Stimulated activated CD8-positive, alpha-beta memory T cell treated with anti-CD3 and anti-CD28 coated beads, Interleukin-2, amount 100 ng/mL, for 48 hours (primary cell): ENCODE results near the gene LTC4S.

ENCODE experiments used
- DNase-seq, 2 donors: peaks; one replicate each; pipeline ENCODE4 v3.0.0-alpha.2; 2020; ENCODE audit warnings: low read depth in 2 of 2

LTC4S gene

DNA sequence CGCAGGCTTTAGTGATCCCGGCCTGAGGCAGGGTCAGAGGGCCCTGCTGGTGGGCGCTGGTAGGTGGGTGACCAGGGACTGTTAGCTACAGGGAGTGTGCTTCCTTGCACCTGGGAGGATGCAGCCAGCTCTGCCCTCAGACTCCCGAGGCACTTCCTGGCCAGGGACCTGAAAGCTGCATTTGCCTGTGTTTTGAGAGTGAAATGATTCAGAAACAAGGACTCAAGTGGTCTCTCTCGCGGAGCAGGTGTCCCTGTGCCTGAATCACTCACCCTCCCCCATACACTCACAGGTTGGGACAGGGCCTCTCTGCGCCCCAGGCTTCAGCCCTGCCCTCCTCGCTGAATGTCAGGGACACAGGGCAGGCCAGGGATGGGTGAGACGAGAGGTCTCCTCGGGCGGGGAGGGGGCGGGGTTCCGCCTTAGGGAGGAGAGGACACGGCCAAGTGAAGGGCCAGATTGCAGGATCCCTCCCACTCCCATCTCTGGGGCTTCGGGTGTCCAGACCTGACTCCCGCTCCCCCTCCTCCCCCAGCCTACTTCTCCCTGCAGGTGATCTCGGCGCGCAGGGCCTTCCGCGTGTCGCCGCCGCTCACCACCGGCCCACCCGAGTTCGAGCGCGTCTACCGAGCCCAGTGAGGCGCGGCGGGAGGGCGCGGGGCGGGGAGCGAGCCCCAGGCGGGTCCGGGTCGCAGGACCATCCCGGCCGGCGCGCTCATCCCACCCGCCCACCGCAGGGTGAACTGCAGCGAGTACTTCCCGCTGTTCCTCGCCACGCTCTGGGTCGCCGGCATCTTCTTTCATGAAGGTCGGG, 1.5 kb downstream of the LTC4S start:
- DNase-seq = no peak

DNA sequence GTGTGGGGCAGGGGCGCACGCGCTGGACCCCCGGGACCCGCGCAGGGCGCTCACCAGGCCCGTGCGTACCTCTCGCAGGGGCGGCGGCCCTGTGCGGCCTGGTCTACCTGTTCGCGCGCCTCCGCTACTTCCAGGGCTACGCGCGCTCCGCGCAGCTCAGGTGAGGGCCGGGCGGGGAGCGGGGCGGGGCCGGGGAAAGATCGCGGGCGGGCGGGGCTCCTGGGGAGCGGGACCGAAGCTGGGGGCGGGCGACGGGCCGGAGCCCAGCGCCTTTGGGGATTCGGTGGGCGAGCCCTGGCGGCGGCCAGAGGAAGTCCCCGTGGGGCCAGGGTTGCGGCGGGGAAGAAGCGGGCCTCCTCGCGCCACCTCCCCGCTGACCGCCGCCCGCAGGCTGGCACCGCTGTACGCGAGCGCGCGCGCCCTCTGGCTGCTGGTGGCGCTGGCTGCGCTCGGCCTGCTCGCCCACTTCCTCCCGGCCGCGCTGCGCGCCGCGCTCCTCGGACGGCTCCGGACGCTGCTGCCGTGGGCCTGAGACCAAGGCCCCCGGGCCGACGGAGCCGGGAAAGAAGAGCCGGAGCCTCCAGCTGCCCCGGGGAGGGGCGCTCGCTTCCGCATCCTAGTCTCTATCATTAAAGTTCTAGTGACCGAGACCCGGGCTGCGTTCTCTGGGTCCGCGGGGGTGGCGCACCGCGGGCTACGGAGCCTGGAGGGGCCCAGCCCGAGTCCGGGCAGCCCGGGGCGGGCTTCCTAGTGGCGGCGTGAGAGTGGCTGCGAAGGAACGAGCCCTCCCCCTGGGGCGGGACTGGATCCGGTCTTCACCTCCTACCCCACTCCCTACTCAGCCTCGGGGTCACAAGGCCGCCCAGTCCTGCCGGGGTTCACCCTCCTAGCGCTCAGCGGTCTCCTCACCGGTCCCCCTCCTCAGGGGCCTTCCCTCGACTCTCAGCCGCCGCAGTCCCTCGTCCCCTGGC, 2.4 kb downstream of the LTC4S start:
- peak in 1 of 2 donors; percentile 66 for DNase-seq

DNA sequence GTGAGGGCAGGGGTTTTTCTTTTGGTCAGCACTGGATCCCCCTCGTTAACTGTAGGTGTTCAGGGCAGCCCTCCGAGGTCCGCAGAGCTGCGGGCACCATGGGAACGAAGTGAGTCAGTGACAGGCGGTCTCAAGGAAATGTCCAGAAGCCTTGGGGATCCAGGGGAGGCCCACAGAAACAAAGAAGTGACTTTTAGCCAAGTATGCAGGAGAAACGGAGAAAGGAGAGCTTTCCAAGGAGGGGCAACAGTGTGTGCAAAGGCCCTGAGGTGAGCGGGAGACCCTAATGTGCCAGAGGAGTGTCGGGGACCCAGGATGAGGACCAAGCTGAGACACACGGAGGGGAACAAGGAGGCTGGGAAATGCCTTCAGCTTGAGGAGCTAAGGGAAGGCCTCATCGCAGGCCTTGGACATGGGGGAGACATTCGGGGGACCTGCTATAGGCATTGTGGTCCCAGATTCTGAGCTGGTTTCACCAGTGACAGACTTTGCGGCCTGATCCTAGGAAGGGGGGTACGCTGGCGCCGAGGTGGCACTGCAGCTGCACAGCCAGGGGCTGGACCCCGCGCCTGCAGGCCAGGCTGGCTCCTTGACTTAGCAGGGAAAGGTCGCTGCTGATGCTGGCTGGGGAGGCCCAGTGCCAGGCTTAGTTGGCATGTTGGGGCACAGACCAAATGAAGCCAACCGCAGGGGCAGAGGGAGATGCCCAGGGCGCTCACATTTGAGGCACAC, 3.3 kb downstream of the LTC4S start:
- no peak for DNase-seq

DNA sequence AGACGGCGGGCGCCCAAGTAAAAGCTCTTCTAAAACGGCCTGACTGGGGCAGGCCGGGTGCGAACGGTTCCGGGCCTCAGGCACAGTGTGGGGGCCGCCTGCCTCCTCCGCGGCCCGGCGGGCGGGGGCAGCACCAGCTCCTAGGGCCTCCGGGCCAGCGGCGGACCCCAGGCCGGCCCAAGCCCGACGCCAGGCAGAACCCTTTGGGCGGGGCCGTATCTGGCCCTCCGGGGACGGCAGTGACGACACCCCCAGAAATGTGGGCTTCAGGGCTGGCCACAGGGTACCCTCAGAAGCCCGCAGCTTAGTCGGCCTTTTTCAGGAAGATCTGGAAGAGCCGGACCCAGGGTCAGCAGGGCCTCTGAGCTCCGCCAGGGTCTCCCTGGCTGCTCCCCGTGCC, 4.0 kb downstream of the LTC4S start:
- DNase-seq = no peak

DNA sequence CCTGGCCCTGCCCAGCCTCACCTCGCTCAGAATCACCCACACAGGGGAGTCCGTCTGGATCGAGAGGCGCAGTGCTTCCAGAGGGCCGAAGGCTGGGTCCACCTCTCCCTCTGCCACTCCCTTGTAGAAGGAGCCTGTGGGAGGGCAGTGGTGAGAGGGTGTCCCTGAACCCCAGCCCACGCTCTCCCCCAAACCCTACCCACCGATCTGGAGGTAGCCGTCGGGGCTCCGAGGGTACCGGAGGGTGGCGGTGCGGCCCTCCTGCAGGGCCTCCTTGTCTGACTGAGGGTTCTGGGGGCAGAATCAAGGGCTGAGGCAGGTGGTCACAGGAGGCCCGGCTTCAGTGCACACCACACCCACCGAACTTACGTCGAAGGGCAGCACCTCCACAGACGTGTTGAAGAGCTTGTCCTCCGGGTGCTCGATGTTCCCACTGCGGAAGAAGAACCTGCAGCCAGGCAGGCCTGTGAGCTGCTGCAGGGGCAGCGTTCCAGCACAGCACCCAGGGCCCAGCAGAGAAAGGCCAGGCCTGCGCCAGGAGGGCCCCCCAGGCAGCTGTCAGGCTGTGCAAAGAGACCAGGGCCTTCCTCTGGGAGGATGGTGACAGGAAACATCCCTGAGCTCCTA, 4.5 kb downstream of the LTC4S start:
- no peak for DNase-seq

DNA sequence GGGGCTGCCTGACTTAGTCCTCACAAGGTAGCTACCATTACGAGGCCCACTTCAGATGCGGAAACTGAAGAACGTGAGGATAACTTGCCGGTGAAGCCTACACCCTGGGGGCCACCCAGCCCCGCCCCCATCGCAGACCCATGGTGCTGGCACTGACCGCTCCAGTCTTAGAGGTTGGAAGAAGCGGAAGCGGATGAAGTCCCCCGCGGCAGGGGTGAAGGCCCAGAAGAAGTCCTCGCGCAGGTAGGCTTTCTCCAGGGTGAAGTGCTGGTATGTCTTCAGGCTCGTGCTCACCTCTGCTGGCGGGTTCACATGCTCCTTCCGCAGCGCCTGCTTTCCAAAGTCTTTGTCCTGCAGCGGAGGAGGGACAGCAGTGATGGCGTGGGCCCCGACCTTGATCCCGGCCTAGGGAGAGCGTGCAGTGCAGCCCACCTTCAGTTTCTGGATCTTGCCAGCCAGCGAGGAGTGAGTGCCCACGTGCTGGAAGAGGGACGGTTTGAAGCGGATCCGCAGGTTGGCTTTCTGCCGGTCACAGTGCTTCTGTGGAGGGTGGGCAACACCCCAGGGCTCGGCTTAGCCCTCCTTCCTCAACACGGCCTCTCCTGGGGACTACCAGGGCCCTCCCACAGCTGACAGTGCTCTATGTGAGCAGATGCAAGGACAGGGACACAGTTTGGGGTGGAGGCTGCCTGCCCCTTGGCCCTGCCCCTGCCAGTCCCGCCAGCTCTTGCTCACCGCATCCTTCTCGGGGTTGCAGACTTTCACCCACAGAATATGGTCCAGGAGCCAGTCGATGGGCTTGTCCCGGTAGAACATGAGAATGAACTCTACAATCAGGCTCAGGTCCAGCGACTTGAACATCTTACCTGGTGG, 5.2 kb downstream of the LTC4S start:
- DNase-seq = no peak

DNA sequence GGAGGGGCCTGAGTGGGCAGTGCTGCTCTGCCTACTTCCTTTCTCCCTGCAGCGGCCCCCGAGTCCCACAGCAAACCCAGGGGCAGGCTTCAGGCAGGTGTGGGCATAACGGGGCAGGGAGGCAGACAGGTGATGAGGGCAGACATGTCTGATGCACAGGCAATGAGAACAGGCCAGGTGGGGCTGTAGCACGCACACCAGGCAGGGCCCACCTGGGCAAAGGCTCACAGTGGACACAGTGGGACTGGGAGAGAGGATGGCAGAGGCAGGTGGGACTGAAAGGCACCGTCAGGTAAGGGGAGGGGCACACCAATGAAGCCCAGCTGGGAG, 5.8 kb downstream of the LTC4S start:
- no peak for DNase-seq

DNA sequence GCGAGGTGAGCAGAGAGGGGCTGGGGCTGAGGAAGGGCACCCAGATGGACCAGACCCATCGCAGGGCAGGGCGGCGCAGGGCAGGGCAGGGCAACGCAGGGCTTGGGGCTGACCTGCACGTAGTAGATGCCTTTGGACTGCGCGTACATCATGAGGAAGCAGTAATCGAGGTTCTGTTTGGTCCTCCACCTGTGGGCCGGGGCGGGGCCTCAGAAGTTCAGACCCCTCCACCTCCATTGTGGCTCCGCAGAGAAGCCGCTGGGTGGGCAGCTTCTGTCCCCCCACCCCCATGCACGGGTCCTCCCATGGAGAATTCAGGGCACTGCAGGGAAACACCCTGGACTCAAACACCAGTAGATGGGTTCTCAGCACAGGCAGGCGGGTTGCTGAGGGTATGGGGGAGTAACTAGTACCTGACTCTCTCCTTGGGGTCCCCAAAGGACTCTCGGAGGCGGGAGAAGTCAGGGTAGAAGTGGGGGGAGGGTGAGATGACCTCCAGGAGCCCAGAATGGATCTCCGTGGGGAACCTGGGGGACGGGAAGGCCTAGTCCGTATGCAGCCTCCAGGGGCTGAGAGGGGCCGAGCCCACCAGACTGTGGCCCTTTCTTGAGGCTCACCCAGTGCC, 6.4 kb downstream of the LTC4S start:
- no peak for DNase-seq

DNA sequence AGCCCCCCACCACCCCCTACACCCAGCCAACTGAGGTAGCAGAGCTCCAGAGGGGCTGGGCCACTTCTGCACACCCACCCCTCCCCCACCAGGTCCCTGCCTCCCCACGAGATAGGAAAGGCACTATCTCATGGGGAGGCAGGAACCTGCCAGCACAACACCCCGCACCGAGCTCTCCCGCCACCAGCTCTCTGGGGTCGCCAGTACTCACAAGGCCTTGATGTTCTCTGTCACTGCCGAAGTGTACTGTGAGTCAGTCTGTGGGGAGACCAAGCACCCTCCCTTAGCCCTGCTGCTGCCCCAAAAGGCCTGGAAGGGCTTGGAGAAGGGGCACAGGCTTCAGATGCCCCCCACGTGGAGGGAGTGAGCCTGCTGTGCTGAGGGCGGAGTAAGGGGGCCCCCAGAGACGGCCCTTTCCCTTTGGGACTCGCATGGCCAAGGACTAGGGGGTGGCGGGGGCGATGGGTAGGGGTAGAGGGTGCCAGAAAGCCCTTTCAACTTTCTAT, 7.0 kb downstream of the LTC4S start:
- no peak for DNase-seq

DNA sequence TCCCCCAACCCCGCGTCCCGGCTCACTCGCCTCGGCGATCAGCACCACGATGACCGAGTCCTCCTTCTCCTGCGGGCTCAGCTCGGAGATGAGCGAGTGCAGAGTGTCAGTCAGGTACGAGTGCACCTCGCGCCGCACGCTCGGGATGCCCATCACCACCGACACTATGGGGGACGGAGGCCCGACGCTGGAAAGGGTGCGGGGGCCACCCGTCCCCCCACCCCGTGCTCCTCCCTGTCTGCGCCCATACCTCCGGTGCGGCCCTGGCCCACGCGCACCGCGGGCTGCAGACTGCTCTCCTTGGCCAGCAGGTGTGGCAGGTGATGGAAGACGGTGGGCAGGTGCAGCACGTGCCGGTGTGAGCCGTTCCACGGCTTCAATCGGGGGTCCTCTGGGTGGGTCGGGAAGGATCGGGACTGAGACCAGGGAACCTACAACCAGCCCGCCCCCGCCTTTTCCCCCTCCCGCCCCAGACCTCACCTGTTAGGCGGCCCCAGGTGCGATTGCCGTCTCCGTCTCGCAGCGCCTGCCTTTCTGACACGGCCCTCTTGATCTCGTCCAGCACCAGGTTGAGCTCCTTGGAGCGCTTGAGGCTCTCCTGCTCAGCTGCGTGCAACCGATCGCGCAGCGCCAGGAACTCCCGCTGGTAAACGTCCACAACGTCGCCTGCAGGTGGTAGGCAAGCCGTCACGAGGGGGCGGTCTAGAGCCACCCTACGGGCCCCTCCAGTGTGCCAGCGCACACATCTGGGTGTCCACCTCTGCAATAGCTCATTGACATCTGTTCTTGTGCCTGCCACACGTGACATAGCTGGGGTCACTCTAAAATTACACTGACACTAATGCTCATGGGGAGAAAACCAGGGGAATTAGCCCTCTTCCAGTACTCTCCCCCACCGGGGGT, 7.8 kb downstream of the LTC4S start:
- peak; percentile 79 to 82 for DNase-seq

DNA sequence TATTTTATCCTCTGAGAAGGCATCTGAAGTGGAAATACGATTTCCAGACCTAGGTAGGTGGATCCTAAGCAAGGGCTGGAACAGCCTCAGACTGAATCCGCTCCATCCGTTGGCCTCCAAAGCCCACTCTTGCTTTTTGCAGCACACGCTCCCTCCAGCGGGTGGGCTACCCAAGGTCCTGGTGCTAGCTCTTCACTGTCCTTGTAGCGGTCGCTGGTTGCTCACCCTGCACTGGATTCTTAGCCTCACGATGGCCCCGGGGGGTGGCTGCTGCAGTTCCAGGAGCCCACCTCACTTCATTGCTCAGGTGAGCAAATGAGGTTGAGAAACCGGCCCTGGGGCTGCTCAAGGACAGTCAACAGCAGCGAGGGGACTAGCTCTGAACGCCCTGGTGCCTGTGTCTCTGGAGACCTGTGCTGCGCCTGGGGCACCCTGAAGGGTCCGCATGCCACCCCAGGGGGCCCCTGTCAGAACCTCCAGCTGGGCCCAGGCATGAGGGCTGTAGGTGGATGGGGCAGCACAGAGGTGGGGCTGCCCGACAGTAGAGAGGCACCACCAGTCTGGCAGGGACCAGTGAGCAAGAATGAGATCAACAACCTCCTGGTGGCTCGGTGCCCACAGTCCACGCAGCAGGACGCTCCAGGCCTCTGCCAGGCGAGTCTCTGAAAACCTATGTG, 8.6 kb downstream of the LTC4S start:
- no peak for DNase-seq

DNA sequence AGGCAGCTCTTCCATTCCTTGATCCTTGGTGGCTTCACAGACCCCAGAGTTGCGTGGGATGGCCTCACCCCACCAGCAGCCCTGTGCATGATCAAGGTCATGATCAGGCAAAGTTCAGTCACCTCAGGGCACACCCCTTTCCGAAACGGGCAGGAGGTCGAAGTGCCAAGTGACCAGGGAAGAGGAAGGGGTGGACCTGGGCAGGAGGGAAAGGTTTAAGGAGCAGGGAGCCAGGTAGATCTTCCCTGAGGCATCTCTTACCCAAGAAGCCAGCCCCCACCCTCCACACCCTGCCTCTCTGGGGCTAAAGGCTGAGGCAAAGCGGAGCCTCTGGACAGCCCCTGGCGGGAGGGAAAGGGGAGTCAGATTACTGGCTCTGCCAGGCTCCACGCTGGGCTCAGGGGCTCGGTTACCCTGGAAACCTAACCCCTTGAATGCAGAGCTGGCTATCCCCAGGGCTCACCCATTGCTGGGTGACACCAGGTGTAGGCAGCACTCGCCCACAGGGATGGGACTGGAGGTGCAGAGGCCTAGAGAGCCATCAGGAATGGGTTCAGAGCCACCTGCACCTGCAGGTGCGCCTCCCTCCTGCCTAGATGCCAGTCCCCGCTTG, 9.3 kb downstream of the LTC4S start:
- no peak for DNase-seq

DNA sequence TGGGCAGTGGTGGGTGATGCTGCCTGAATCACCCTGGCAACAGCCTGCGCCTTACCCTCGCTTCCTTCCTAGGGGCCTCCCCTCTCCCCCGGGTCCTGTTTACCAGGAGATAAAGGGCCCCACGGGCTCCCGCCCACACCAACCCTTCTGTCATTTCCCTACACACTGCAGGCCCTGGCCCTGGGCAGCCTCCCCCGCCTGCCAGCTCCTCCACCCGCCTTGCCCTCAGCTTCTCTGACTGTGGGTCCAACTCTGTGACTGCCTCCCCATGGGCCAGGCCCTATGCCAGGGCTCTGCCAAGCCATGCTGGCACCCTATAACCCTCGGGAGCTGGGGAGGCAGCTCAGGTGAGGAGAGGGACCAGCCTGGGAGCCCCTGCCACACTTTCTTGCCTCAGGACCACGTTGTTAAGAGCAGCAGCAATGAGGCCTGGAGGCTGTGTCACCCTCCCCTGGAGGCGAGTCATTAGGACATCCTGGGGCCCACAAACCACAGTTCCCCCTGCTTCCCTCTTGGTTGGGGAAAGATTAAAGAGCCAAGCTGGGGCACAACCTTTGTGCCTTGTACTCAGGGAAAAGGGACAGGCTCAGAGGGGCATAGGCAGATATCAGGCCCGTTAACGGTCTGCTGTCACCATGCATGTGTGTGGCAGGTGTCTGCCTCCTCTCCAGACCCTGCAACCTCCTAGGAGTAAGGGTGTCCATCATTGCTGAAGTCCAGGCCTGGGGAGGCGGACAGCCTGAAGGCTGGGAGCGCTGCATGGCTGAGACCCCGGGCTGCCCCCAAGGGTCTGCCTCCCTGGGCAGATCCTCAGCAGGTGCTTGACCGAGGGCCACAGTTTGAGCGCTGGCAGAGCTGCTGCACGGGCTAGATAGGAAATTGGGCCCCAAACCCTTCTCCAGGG, 10.1 kb downstream of the LTC4S start:
- DNase-seq = peak in 1 of 2 donors; percentile 54

DNA sequence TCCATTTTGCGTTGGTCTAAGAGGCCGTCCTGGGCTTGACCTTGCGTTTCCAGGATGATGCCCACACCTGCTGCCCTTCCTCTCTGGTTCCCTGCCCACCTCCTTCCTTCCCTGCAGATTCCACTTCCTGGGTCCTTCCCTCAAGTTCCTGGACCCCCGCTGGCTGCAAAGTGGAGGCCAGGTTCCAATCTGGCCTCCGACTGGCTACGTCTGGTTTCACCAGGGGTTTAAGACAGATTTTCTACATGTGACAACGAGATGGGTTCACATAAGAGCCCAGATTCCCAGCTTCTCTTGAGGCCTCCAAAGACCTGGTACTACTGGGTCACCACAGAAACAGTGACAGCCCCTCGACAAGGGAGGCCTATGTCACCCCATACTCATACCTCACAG, 10.8 kb downstream of the LTC4S start:
- no peak for DNase-seq

DNA sequence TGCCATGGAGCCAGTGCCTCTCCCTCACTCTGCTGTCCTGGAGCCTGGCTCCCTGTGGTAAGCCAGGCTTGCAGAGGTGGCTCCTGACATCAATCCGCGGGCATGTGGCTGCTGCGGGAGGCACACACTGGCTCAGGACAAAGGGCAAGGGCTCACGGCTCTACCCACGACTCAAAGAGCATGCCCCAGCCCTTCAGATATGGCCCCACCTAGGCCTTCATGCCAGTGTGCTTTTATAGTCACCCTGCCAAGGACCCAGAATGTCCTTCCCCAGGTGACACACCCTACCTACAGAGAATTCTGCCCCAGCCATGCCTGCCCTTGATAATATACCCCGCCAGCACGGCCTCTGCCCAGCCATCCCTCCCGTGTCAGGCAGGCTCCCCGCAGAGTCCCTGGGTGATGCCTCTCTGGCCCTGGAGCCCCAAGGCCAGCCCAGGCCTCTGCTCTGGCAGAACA, 11.3 kb downstream of the LTC4S start:
- DNase-seq = no peak

DNA sequence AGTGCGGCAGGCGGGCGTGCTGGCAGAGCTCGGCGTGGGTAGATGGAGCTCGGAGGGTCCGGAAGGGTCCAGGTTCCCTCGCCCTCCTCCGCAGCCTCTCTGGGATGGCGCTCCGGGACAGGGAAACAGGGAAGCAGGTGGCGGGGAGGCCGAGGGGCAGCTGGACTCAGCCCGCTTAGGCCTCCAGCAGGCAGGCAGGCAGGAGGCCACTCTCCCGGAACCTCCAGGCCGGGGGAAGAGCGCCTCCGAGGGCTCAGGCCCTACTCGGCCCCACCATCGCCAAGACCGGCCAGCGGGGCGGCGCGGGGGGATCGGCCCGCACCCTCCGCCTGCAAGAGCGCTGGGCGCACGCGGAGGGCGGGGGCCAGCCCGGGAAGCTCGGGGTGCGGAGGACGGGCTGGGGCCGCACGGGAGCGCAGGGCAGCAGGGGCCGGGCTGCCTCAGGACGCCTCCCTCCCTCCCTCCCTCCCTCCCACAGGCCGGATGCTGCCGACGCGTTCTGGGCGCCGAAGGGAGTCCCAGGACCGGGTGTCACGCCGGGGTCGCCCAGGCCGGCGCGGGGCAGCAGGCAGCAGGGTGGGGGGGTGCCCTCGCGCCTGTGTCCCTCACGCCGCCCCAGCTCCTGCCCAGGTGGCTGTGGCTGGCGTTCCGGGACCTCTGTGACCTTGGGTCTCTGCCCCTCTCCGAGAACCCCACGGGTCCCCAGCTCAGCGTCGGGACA, 11.9 kb downstream of the LTC4S start:
- no peak for DNase-seq
